K562 (cell line): ENCODE data around the gene FAM193A. TPM values are rescaled to one million over a fixed set of nuclear protein-coding genes. Genes with fewer than 3 reads are reported as not detected.
A peak's percentile ranks its signal among the peaks of the same experiment; 100 is the strongest.

ENCODE experiments used
- ATAC-seq: fragments of 200-7000 bp; cut with Tn5 transposase; 3 replicates; pipeline ENCODE4 v1.9.1; 2020; ENCODE audit warnings: moderate library complexity
- BruUV-seq: library from RNA; stranded (reverse); fragments of 400-500 nt; replicated peaks from 2 replicates; lab custom pipeline; 2021; lab: Mats Ljungman, UMichigan
- CTCF ChIA-PET: fragments of 300-600 bp; formaldehyde crosslinking; extraction: SDS; loops from one replicate; lab custom pipeline; 2021; ENCODE audit warnings: low intra/inter-chr PET ratio; lab: Yijun Ruan, JAX
- POLR2A ChIA-PET: fragments of 300-600, 350-650 bp; sonication (Branson Sonifier 250); formaldehyde crosslinking; extraction: SDS; loops from one replicate; lab custom pipeline; 2021; ENCODE audit warnings: antibody characterized with exemption, inconsistent platforms; lab: Yijun Ruan, JAX
- DNase-seq, 4 experiments: peaks; one replicate each; pipeline versions ENCODE4 v3.0.0 to v3.0.0-alpha.2; 2011 to 2018; ENCODE audit warnings: low spot score in 3 of 4, mixed read lengths in 3 of 4; ENCODE audit errors: extremely low read depth in 1 of 4
- FAIRE-seq: peaks from 2 replicates; lab custom pipeline; 2011; peaks lifted over from hg19 to GRCh38; lab: Jason Lieb, UNC
- H2AFZ ChIP-seq: 2 replicates; pipeline ENCODE4 v1.6.0; 2011; ENCODE audit warnings: low read depth, low read length, control low read depth, inconsistent platforms
- H3K27ac ChIP-seq: fragments of 200-600 bp; 3 replicates; pipeline ENCODE4 v1.8.0; 2011; ENCODE audit warnings: low read depth, mild to moderate bottlenecking, control low read depth, inconsistent platforms, low read length, moderate library complexity, mixed read lengths; ENCODE audit errors: extremely low read depth
- H3K27me3 ChIP-seq, 2 experiments: fragments of 300-600 bp in 1 of 2; 2 replicates in 1 of 2; 3 replicates in 1 of 2; pipeline versions ENCODE4 v1.6.0 to v1.8.0; 2011; ENCODE audit warnings: inconsistent platforms in 2 of 2, low read length in 2 of 2, mild to moderate bottlenecking in 1 of 2, mixed read lengths in 1 of 2, moderate library complexity in 1 of 2; ENCODE audit not compliant: control insufficient read depth in 2 of 2, insufficient read depth in 2 of 2
- H3K36me3 ChIP-seq: fragments of 300-600 bp; 3 replicates; pipeline ENCODE4 v1.8.0; 2011; ENCODE audit warnings: mild to moderate bottlenecking, low read length, inconsistent platforms; ENCODE audit not compliant: control insufficient read depth, insufficient read depth
- H3K4me1 ChIP-seq, 2 experiments: fragments of 200-600 bp in 1 of 2; replicated peaks in 1 of 2; 2 replicates in 1 of 2; 3 replicates in 1 of 2; pipeline versions ENCODE4 v1.5.1 to v1.8.0; 2011; ENCODE audit warnings: inconsistent platforms in 2 of 2, low read length in 2 of 2, mild to moderate bottlenecking in 1 of 2, mixed read lengths in 1 of 2, moderate library complexity in 1 of 2; ENCODE audit not compliant: control insufficient read depth in 2 of 2, insufficient read depth in 2 of 2
- H3K4me2 ChIP-seq: 2 replicates; pipeline ENCODE4 v1.6.1; 2011; ENCODE audit warnings: low read length, control low read depth, inconsistent platforms, mixed read lengths; ENCODE audit not compliant: insufficient read depth
- H3K4me3 ChIP-seq: fragments of 200-600 bp; sonication (generic), shearing (Covaris generic); 2 replicates; pipeline ENCODE4 v1.5.1; 2016; ENCODE audit warnings: control low read depth, inconsistent platforms
- H3K79me2 ChIP-seq: fragments of 200-600 bp; 3 replicates; pipeline ENCODE4 v1.8.0; 2011; ENCODE audit warnings: low read length, inconsistent platforms; ENCODE audit not compliant: control insufficient read depth, insufficient read depth
- H3K9ac ChIP-seq, 2 experiments: 2 replicates each; pipeline versions ENCODE4 v1.6.0 to v1.6.1; 2011; ENCODE audit warnings: low read depth in 2 of 2, low read length in 2 of 2, control low read depth in 1 of 2, inconsistent platforms in 1 of 2, mild to moderate bottlenecking in 1 of 2, mixed read lengths in 1 of 2; ENCODE audit not compliant: insufficient read depth in 1 of 2
- H3K9me1 ChIP-seq: one replicate; pipeline ENCODE4 v1.6.0; 2011; ENCODE audit warnings: inconsistent platforms, mild to moderate bottlenecking, low read length, moderate library complexity; ENCODE audit not compliant: control insufficient read depth, insufficient read depth
- H3K9me3 ChIP-seq: replicated peaks from 2 replicates; pipeline ENCODE4 v1.5.1; 2011; ENCODE audit warnings: low read depth, low read length, inconsistent platforms; ENCODE audit not compliant: control insufficient read depth, insufficient read depth
- H4K20me1 ChIP-seq: replicated peaks from 2 replicates; pipeline ENCODE4 v1.6.1; 2011; ENCODE audit warnings: low read length, inconsistent platforms, mixed read lengths; ENCODE audit not compliant: control insufficient read depth, insufficient read depth
- BACH1 ChIP-seq: fragments of 200-800 bp; sonication (Bioruptor generic); IDR thresholded peaks from 2 replicates; pipeline ENCODE4 v1.6.1; 2016; ENCODE audit warnings: missing genetic modification characterization, missing compliant biosample characterization
- BRCA1 ChIP-seq, 2 experiments: fragments of 450-650 bp in 1 of 2; sonication (generic) in 1 of 2; formaldehyde crosslinking in 1 of 2; IDR thresholded peaks; 2 replicates each; pipeline versions ENCODE4 v1.5.0 to v1.6.1; 2017 to 2020; ENCODE audit warnings: mild to moderate bottlenecking in 1 of 2, missing genetic modification reagents in 1 of 2
- CCNT2 ChIP-seq: IDR thresholded peaks from 2 replicates; pipeline ENCODE4 v1.6.1; 2011; ENCODE audit warnings: borderline replicate concordance, low read depth, mild to moderate bottlenecking, moderate library complexity, mixed read lengths, low read length; ENCODE audit not compliant: insufficient read length; ENCODE audit errors: extremely low read depth
- ETV6 ChIP-seq, 3 experiments: fragments of 150-350 bp in 1 of 3; sonication (generic) in 1 of 3; formaldehyde crosslinking in 1 of 3; IDR thresholded peaks; 2 replicates each; pipeline versions ENCODE4 v1.6.1 to v1.8.0; 2014 to 2022; ENCODE audit warnings: borderline replicate concordance in 2 of 3, low read depth in 2 of 3, antibody characterized with exemption in 1 of 3, low read length in 1 of 3, mild to moderate bottlenecking in 1 of 3, missing genetic modification reagents in 1 of 3
- EWSR1 ChIP-seq: fragments of 450-650 bp; IDR thresholded peaks from 2 replicates; pipeline ENCODE4 v1.6.1; 2018; ENCODE audit warnings: borderline replicate concordance, mild to moderate bottlenecking, low read depth, moderate library complexity; ENCODE audit not compliant: partially characterized antibody
- FOXA1 ChIP-seq: fragments of 450-650 bp; IDR thresholded peaks from 2 replicates; pipeline ENCODE4 v1.6.1; 2016; ENCODE audit warnings: mild to moderate bottlenecking, borderline replicate concordance
- L3MBTL2 ChIP-seq: fragments of 450-650 bp; IDR thresholded peaks from 2 replicates; pipeline ENCODE4 v1.6.1; 2016; ENCODE audit warnings: mild to moderate bottlenecking, moderate library complexity
- MAFF ChIP-seq: IDR thresholded peaks from 2 replicates; pipeline ENCODE4 v1.6.1; 2012; ENCODE audit warnings: low read length, improper control_type of control experiment
- POLR2AphosphoS5 ChIP-seq: IDR thresholded peaks from 2 replicates; pipeline ENCODE4 v1.6.1; 2011; ENCODE audit warnings: mild to moderate bottlenecking, low read depth, low read length, moderate library complexity; ENCODE audit not compliant: control insufficient read depth, insufficient read depth
- SETDB1 ChIP-seq: IDR thresholded peaks from one replicate; pipeline ENCODE4 v1.6.1; 2012; ENCODE audit warnings: low read length, control low read depth, inconsistent platforms
- USF1 ChIP-seq: sonication (generic); formaldehyde crosslinking; IDR thresholded peaks from 2 replicates; pipeline ENCODE4 v1.9.0; 2022; ENCODE audit warnings: mild to moderate bottlenecking, missing genetic modification reagents
- ZFP30 ChIP-seq: fragments of 250-450 bp; sonication (Bioruptor Pico); IDR thresholded peaks from 2 replicates; pipeline ENCODE4 v1.8.0; 2022; ENCODE audit warnings: moderate library complexity, mild to moderate bottlenecking, inconsistent platforms, borderline replicate concordance
- ZNF395 ChIP-seq: fragments of 200-800 bp; sonication (Bioruptor generic); IDR thresholded peaks from 2 replicates; pipeline ENCODE4 v1.6.1; 2017; ENCODE audit warnings: missing genetic modification characterization, missing compliant biosample characterization
- ZNF584 ChIP-seq: fragments of 200-800 bp; sonication (Bioruptor generic); IDR thresholded peaks from 2 replicates; pipeline ENCODE4 v1.6.1; 2016; ENCODE audit warnings: low read depth, mild to moderate bottlenecking, missing genetic modification characterization, missing compliant biosample characterization
- ZNF77 ChIP-seq: fragments of 250-450 bp; sonication (Bioruptor Pico); IDR thresholded peaks from 2 replicates; pipeline ENCODE4 v1.5.0; 2020
- WGBS: fragments of 100-300 bp; shearing (Covaris generic); methylation state at CpG from one replicate; pipeline ENCODE4 v1.1.6; 2016; ENCODE audit warnings: low coverage, mixed read lengths; ENCODE audit not compliant: insufficient coverage; ENCODE audit errors: missing lambda C conversion rate; 5-methylcytosine and 5-hydroxymethylcytosine counted together
- in situ Hi-C: fragments of 300-500 bp; cut with MboI; formaldehyde crosslinking; loops from 4 replicates; pipeline ENCODE4 v1.15.0; 2018; ENCODE audit warnings: inconsistent platforms, mixed read lengths
- intact Hi-C: fragments of 100-400 bp; cut with micrococcal nuclease; formaldehyde crosslinking; loops from 2 replicates; pipeline ENCODE4 v1.14.2; 2022
- polyA plus RNA-seq, 8 experiments: library from polyadenylated mRNA; depleted of rRNA in 4 of 8; stranded (reverse) in 5 of 8; unstranded in 3 of 8; fragments of >200 nt; fragmentation: Nextera tagmentation in 2 of 8; fragmentation: Illumina TruSeq in 1 of 8; extraction: Ambion mirVana in 2 of 8; extraction: Trizol in 1 of 8; gene quantifications; 2 replicates each; pipeline versions ENCODE4 v1.2.1 to v1.2.3, GENCODE V29; 2011 to 2014; ENCODE audit warnings: inconsistent platforms in 1 of 8, missing spikeins in 1 of 8
- total RNA-seq, 7 experiments: library from RNA; depleted of rRNA in 6 of 7; stranded (reverse); fragments of >200 nt in 6 of 7; fragmentation: Illumina TruSeq in 2 of 7; extraction: Trizol in 2 of 7; gene quantifications; 2 replicates each; pipeline versions ENCODE4 v1.2.1 to v1.2.3, GENCODE V29; 2011 to 2021; ENCODE audit warnings: low replicate concordance in 1 of 7
- TF ChIP-seq, protein P1 (sequence below): sonication (generic); formaldehyde crosslinking; IDR thresholded peaks from 2 replicates; pipeline ENCODE4 v1.9.0; 2022; ENCODE audit warnings: mild to moderate bottlenecking, missing genetic modification reagents

Gene FAM193A
- total and polyA plus RNA-seq, 9 of the 15 experiments (the other 6 are each of a cell fraction or from before 2014, with no cell fraction given): 0.46 to 24.6 (median 9.6) TPM

DNA sequence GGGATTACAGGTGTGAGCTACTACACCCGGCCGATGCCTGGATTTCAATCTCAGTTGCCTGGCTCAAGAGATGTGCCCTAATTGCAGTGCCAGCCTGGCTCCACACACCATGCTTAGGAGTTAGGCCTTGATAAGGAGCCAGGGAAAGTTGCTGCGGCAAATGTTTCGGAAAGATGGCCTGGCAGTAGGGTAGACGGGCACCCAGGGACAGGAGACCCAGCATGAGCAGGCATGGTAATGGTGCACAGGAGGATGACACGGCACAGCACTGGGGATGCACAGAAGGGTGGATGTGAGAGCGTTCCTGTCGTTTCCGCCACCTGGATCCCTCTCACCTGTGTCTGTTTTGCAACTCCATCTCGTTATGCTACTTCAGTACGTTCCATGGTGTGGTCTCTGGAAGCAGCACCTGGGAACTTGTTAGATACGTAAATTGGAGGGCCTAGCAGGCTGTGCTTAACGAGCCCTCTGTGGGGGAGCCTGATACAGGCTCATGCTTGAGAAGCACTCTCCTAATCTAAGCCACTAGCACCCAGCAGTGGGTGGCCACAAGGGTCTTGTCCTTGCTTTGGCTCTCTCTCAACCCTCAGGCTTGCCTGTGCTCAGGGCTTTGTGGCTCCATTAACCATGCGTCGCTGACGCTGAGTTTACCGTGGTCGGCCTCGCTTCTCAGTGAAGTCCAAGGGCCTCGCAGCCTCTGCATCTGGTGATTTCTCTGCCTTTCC is 47.2 kb upstream of the FAM193A start (continued):
- no peak for TF ChIP-seq BRCA1 (IDR thresholded peaks at IDR 0.05)
- TF ChIP-seq BRCA1 (CRISPR knock-in tag; IDR thresholded peaks at IDR 0.05): no peak
- no peak for TF ChIP-seq MAFF
- TF ChIP-seq FOXA1: no peak
- no peak for TF ChIP-seq POLR2AphosphoS5
- no peak for TF ChIP-seq L3MBTL2
- TF ChIP-seq, all 486 proteins: peak for 0

DNA sequence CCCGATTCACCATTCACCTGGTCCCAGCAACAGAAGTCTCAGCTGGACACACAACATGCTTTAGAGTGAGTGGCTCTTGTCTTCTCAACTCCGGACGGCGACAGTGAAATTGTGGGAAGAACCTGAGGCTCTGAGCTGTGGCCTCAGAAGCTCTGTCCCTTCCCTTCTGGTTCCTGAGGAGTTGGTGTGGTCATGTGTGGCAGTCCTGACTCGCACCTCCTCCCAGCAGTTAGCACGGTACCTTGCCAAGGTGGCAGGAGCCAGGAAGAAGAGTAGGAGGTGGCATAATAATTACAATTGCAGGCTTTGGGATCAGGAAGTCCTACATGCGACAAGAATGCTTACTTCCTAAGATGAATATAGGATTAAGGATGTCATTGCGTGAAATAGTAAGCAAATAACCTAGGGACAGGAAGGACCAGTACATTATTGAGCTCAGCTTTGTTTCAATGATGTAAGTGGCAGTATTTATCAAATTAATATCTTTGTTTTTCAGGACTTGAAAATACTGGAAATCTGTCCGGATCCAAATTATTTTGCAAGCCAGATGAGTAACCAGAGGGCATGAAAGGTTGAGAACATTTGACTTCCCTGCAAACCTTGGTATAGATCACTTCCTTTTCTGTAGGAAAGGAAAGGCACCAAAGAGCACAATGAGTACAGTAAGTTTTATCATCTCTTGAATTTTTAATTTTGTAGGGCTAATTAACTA is 46.5 kb upstream of the FAM193A start:
- Histone ChIP-seq H4K20me1 (peaks cover 48% of the 10 kb centered on the region), H3K9me3 (no peaks in the 10 kb centered on the region), H3K36me3 (peaks cover 75% of the 10 kb centered on the region), H2AFZ (no peak overlapping the region), H3K4me2 (no peak overlapping the region), H3K9ac (peak overlapping the region in 1 of 2 experiments; percentile 57; a peak in 1 of 4 replicates), H3K27ac (peak overlapping the region; percentile 16; the same call in 1 of the 3 replicates), H3K4me1 (peaks cover 0 to under 1% of the 10 kb centered on the region in 2 experiments; a peak in 2 of 5 replicates), H3K27me3 (no peaks in the 10 kb centered on the region), H3K9me1 (no peaks in the 10 kb centered on the region), H3K79me2 (peaks cover 81% of the 10 kb centered on the region), H3K4me3 (no peak overlapping the region)
- CTCF ChIA-PET: no interaction called here
- POLR2A ChIA-PET: interaction anchor here (0.6 to 1.2 kb wide), 4 partner anchors 11 to 643 kb away, joined by 3 to 4 read pairs (median 4); no protein-coding TSS in a partner anchor
- intact Hi-C loops: no loop called here
- 92% methylated on average over 9 of the region's 9 CpGs for WGBS
- in situ Hi-C loops: no loop called here
- BruUV-seq: no TSS peak
- FAIRE-seq: no peak
- no peak for TF ChIP-seq ZFP30 (CRISPR knock-in tag)
- peak; percentile 87 for TF ChIP-seq ZNF584 (CRISPR knock-in tag)
- no peak for TF ChIP-seq EWSR1
- TF ChIP-seq ZNF395 (CRISPR knock-in tag): 0 out of 2 replicates have a peak, but pooled peaks have one; percentile 60
- no peak for TF ChIP-seq ZNF77 (CRISPR knock-in tag)
- no peak for TF ChIP-seq ETV6 (IDR thresholded peaks at IDR 0.05; ENCODE audit: borderline replicate concordance in 1 of 2, low read depth in 2 of 2, low read length in 1 of 2)
- no peak for TF ChIP-seq ETV6 (CRISPR knock-in tag; IDR thresholded peaks at IDR 0.05; ENCODE audit: borderline replicate concordance)
- TF ChIP-seq USF1 (CRISPR knock-in tag): 0 out of 2 replicates have a peak, but pooled peaks have one; percentile 11
- no peak for TF ChIP-seq SETDB1
- TF ChIP-seq CCNT2: no peak
- TF ChIP-seq, protein P1, sequence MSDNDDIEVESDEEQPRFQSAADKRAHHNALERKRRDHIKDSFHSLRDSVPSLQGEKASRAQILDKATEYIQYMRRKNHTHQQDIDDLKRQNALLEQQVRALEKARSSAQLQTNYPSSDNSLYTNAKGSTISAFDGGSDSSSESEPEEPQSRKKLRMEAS (CRISPR knock-in tag): 0 out of 2 replicates have a peak, but pooled peaks have one; percentile 27
- no peak for TF ChIP-seq BACH1 (tag)
- ATAC-seq: no peak
- no peak for DNase-seq
